Sigmoid colon (tissue), 4 donors: ENCODE measurements around the gene TRERF1.

Experiments
- EP300 ChIP-seq, 4 donors: sonication (generic); formaldehyde crosslinking; IDR thresholded peaks; one replicate each; pipeline ENCODE4 v1.6.1; 2017; ENCODE audit warnings: antibody characterized with exemption in 4 of 4
- POLR2A ChIP-seq, 2 donors: fragments of 450-650 bp; IDR thresholded peaks; one replicate each; pipeline ENCODE4 v1.6.1; 2016; ENCODE audit warnings: antibody characterized with exemption in 2 of 2, mild to moderate bottlenecking in 2 of 2, moderate library complexity in 2 of 2
- POLR2AphosphoS5 ChIP-seq, 4 donors: sonication (generic); formaldehyde crosslinking; IDR thresholded peaks; one replicate each; pipeline ENCODE4 v1.6.1; 2017; ENCODE audit warnings: antibody characterized with exemption in 4 of 4
- TF ChIP-seq, protein P1 (sequence below), 4 experiments: fragments of 450-650 bp in 3 of 4; fragments of 200-600 bp in 1 of 4; IDR thresholded peaks; one replicate each; pipeline ENCODE4 v1.5.1; 2016 to 2019; ENCODE audit warnings: antibody characterized with exemption in 4 of 4, mild to moderate bottlenecking in 3 of 4, moderate library complexity in 2 of 4

DNA sequence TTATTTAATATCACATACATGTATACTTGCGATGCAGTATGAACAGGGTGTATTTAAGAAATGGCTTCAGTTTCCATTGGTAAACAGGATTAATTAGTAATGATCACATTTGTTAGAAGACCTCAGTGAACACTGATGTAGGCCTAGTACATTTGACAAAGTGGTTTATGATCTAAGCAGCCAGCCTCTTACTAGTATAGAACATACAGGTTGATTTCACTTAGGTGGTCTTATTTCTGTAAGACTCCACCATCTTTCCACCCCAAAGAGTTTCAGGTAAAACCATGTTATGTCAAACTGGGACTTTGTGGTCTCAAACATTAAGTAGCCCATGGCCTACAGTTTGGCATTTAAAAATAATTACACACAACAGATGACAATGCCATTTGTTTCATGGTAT is 213.9 kb downstream of the TRERF1 start:
- TF ChIP-seq POLR2A (IDR thresholded peaks at IDR 0.05) (no peak), EP300 (IDR thresholded peaks at IDR 0.05) (no peak), POLR2AphosphoS5 (IDR thresholded peaks at IDR 0.05) (no peak)
- TF ChIP-seq, protein P1, sequence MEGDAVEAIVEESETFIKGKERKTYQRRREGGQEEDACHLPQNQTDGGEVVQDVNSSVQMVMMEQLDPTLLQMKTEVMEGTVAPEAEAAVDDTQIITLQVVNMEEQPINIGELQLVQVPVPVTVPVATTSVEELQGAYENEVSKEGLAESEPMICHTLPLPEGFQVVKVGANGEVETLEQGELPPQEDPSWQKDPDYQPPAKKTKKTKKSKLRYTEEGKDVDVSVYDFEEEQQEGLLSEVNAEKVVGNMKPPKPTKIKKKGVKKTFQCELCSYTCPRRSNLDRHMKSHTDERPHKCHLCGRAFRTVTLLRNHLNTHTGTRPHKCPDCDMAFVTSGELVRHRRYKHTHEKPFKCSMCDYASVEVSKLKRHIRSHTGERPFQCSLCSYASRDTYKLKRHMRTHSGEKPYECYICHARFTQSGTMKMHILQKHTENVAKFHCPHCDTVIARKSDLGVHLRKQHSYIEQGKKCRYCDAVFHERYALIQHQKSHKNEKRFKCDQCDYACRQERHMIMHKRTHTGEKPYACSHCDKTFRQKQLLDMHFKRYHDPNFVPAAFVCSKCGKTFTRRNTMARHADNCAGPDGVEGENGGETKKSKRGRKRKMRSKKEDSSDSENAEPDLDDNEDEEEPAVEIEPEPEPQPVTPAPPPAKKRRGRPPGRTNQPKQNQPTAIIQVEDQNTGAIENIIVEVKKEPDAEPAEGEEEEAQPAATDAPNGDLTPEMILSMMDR (IDR thresholded peaks at IDR 0.05), result no peak
